HG03460 (cell line): ENCODE data around the gene CDC42EP4.

Experiments used
- ATAC-seq: cut with Tn5 transposase; IDR thresholded peaks from one replicate; pipeline ENCODE4 v1.9.1; 2021; ENCODE audit not compliant: unreplicated experiment

Gene CDC42EP4

DNA sequence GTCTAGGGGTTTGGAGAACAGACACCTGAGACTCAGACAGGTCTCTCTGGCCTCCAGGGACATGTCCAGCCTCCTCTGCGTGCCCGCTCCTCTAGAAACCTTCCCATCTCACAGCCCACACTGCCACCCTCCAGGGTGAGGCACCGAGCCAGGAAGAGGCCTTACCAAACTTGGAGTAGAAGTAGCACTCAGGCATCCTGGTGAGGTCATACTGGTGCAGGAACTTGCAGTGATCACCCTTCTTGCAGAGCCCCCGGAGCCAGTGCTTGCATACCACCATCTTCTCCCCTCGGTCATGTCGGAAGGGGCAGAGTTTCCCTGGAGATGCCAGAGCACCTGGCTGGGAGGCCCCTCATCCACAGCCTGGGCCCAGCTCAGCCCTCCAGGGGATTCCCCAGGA is 54.3 kb downstream of the CDC42EP4 start:
- no peak for ATAC-seq

DNA sequence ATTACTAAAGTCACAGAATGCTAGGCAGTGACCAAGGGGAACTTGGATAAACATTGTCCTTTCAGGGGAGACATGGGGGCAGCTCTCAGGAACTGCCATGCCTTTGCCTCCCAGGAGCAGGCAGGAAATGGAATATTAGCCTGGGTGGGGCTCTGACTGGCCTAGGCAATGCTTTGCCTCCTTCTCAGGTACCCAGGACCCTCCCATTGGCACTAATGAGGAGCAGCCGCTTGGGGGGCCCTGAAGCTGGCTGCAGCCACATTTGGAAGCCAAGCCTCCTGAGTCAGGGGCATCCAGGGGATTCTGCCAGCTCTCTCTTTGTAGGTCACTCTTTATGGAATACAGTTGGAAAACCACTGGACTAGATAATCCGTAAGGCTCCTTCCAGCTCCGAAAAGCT is 55.6 kb downstream of the CDC42EP4 start:
- no peak for ATAC-seq

- ATAC-seq: no peak
Observed at GRCh38 chr17:73255671-73256181, 56.1 kb downstream of the CDC42EP4 start.

DNA sequence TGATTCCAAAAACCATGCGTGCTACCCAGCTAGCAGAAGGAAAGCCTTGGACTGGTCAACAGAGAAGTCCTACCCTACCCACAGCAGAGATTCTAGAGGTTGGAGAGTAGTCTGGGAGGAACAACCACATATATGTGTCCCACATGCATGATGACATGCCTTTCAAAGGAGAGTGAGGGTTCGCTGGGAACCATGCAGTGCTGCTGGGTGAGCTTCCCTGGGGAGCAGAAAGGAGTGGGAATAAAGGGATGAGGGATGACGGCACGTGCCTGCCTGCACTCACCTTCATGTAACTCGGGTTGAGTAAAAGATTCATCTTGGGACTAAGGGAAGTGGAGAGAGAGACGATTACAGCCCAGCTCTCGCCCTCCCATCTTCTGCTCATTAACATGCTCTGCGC is 59.9 kb downstream of the CDC42EP4 start:
- ATAC-seq: no peak

DNA sequence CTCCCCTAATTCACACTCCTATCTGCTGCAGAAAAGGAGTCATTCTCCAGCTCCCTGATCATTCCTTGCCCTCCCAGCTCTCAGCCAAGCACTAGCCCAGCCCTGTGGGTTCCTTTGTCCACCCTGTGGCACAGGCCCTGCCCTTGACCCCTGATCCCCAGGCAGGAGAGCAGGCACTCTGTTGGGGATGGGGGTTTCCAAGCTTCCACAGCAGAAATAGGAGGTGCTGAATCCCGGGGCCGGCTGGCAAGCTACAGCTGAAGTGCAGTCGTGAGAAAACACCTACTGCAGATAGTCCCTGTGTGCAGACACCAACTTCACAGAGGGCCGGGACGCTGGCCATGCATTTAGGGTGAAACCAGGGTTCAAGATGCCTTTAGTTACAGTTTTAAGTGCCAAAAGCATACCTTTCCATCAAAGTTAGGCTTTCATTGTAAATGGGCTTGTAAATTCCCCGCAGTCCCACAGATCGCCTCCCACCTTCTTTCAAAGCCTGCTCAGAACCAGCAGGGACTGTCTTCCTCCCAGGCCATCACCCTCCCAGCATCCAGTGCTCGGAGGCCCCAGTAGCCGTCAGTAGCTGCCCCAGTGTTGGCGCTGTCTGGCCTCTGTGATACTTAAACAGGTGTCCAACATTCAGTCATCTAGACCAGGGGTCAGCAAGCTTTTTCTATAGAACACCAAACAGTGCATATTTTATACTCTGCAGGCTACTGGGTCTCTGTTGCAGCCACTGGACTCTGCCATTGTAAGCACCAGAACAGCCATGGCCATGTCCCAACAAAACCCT is 60.8 kb downstream of the CDC42EP4 start:
- no peak for ATAC-seq

DNA sequence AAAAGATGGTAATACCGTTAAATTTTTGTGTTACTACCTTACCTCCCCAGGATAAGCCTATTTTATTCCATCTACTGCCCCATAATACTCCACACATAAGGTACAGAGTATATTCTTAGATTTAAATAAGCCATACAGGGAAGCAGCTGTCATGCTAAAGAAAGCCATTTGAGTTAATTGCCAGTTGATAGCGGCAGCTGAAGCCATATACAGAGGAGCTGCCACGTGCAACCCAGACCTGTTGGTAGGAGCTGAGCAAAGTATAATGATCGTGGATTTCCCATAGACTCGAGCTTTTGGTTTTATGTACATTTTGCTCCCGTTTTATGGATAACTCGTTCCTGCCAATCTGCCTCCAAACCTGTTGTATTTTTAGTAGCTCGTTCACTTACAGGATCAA is 62.1 kb downstream of the CDC42EP4 start:
- no peak for ATAC-seq

DNA sequence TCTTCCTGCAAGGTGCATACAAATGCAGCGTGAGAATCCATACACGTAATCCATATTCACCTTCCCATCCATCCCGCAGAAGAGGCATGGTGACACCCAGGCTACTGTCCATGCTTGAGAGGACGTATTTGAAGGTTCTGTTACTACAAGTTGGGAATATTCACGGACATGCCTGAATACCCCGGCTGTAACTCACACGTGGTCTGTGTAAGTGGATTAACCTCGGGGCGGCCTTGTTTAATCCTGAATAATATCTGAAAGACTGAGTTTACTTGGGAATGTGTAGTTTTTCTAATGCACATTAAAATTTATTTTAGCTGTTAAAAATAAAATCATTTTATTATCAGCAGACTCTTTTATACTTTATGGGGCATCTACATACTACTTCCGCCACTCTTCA is 63.3 kb downstream of the CDC42EP4 start:
- no peak for ATAC-seq

DNA sequence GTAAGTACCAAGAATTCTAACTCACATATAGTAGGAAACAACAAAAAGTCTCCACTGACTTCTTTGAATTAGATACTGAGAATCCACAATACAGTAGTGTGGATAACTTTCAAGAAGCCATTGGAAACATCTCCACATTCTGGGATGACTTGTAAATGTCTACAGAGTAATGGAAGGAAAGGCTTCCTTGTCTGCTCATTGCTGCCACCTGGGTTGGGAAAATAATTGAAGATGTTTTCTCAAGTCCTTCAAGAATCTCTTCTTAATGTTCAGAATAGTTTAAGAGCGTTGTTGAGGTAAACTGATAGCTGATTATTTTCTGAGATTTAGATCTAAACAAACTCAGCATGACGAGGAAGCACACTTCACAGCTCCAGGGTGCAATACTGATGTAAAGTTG is 64.1 kb downstream of the CDC42EP4 start:
- ATAC-seq: no peak

DNA sequence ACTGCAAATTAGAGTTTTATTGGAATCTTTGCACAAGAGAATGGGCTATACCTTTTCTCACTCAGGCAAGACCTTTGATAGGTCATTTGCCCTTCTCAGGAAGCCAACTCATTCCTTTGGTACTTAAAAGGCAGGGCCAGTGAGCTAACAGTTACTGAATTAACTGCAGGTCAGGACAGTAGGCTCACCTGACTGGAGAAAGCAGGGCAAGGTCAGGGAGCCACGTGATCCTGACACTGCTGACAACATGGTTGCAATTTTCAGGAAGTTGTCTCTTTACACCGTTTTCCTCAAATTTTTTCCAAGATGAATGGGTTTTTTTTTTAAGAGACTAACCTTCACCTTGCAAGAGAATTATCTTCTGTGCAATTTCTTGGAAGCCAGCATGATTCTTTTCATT is 71.2 kb downstream of the CDC42EP4 start:
- ATAC-seq: no peak

DNA sequence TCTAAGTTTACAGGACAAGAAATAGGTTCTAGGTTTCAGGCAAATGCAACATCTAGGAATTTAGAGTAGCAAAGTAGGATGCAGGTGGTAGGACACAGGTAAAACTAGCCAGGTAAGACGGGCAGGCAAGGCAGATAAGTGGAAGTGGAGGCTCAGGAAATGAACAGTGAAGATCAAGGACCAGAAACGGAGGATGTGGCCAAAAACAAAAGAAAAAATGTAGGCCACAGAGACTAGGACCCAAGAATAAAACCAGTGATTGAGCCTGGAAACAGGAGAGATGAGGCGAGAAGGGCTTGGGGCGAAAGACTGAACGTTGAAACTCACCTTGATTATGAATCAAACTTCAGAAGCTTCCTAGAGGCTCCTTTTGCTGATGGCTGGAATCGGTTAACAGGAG is 74.1 kb downstream of the CDC42EP4 start:
- ATAC-seq: no peak

GRCh38 chr17:73234736-73235135 is 77.1 kb downstream of the CDC42EP4 start:
- ATAC-seq: no peak
